Ammon's horn (tissue), 1 donor: ENCODE results near the gene RND1.
"Not testable (repeated sequence)": the region's sequence is repeated elsewhere in the genome, so short reads cannot be mapped to it uniquely, and the experiment has no call there.

Experiments used
- DNase-seq: peaks from one replicate; pipeline ENCODE4 v3.0.0-alpha.2; 2016; ENCODE audit warnings: low spot score

Gene RND1

GRCh38 chr12:48865281-48866051 lies at the start of gene RND1:
TSS of gene RND1 (minus strand) at chr12:48865870. CDS start at chr12:48865767, 103 bp downstream.
- DNase-seq = peak; percentile 95

GRCh38 chr12:48910196-48910595 lies 44.5 kb upstream of the RND1 start:
- no peak for DNase-seq

- not testable (repeated sequence) for DNase-seq
Measured at GRCh38 chr12:48909698-48910097, 44.0 kb upstream of the RND1 start.

- DNase-seq = no peak
Measured at GRCh38 chr12:48907245-48907644, 41.6 kb upstream of the RND1 start.

GRCh38 chr12:48903982-48904411 lies 38.3 kb upstream of the RND1 start:
- peak; percentile 86 for DNase-seq

GRCh38 chr12:48903363-48903981 lies 37.8 kb upstream of the RND1 start:
- DNase-seq = no peak

- DNase-seq = no peak
Measured at GRCh38 chr12:48901278-48901677, 35.6 kb upstream of the RND1 start.

GRCh38 chr12:48899651-48900050 lies 34.0 kb upstream of the RND1 start:
- DNase-seq = no peak

- no peak for DNase-seq
Measured at GRCh38 chr12:48894271-48894670, 28.6 kb upstream of the RND1 start.

GRCh38 chr12:48890657-48891418 lies 25.2 kb upstream of the RND1 start:
- peak; percentile 88 for DNase-seq

- no peak for DNase-seq
Measured at GRCh38 chr12:48889679-48890078, 24.0 kb upstream of the RND1 start.

- DNase-seq = no peak
Measured at GRCh38 chr12:48883305-48884161, 17.9 kb upstream of the RND1 start.

GRCh38 chr12:48882972-48883304 lies 17.3 kb upstream of the RND1 start:
- DNase-seq = no peak

GRCh38 chr12:48882315-48882687 lies 16.6 kb upstream of the RND1 start:
- no peak for DNase-seq

- no peak for DNase-seq
Measured at GRCh38 chr12:48881686-48882314, 16.1 kb upstream of the RND1 start.

GRCh38 chr12:48880647-48881046 lies 15.0 kb upstream of the RND1 start:
- no peak for DNase-seq

GRCh38 chr12:48878548-48878947 lies 12.9 kb upstream of the RND1 start:
- no peak for DNase-seq

- no peak for DNase-seq
Measured at GRCh38 chr12:48875944-48876515, 10.4 kb upstream of the RND1 start.

GRCh38 chr12:48873534-48873933 lies 7.9 kb upstream of the RND1 start:
- not testable (repeated sequence) for DNase-seq

- DNase-seq = no peak
Measured at GRCh38 chr12:48873096-48873495, 7.4 kb upstream of the RND1 start.

- no peak for DNase-seq
Measured at GRCh38 chr12:48869191-48869590, 3.5 kb upstream of the RND1 start.
